A549 (cell line): ENCODE results near the gene MITF. TPM values are rescaled to one million over a fixed set of nuclear protein-coding genes. Genes with fewer than 3 reads are reported as not detected.

Experiments used
- ATAC-seq, 2 experiments: fragments of 200-7000 bp in 1 of 2; fragments of >200 bp in 1 of 2; cut with Nextera tagmentation in 1 of 2; cut with Tn5 transposase in 1 of 2; 3 replicates each; pipeline versions ENCODE4 v1.8.0 to v1.9.1; 2018 to 2020; ENCODE audit warnings: mild to moderate bottlenecking in 1 of 2, moderate library complexity in 1 of 2
- CTCF ChIA-PET: fragments of 300-600 bp; sonication (Branson Sonifier 250); formaldehyde crosslinking; extraction: SDS; loops from one replicate; lab custom pipeline; 2021; ENCODE audit warnings: antibody characterized with exemption, inconsistent platforms; lab: Yijun Ruan, JAX
- POLR2A ChIA-PET: fragments of 350-600 bp; formaldehyde crosslinking; extraction: SDS; loops from one replicate; lab custom pipeline; 2021; ENCODE audit warnings: antibody characterized with exemption, inconsistent platforms; lab: Yijun Ruan, JAX
- DNase-seq, 2 experiments: peaks; one replicate each; pipeline versions ENCODE4 v3.0.0 to v3.0.0-alpha.2; 2011 to 2016; ENCODE audit warnings: low read depth in 1 of 2, low spot score in 1 of 2
- FAIRE-seq: peaks from 2 replicates; lab custom pipeline; 2011; peaks lifted over from hg19 to GRCh38; lab: Jason Lieb, UNC
- H3K27ac ChIP-seq, 2 experiments: fragments of >200 bp; sonication (Bioruptor Twin); formaldehyde crosslinking; 3 replicates each; pipeline ENCODE4 v1.5.1; 2016 to 2017
- H3K4me1 ChIP-seq: fragments of >200 bp; sonication (Bioruptor Twin); formaldehyde crosslinking; 3 replicates; pipeline ENCODE4 v1.6.1; 2016
- H3K4me2 ChIP-seq: fragments of >200 bp; sonication (Bioruptor Twin); formaldehyde crosslinking; 3 replicates; pipeline ENCODE4 v1.6.1; 2016
- H3K4me3 ChIP-seq: fragments of >200 bp; sonication (Bioruptor Twin); formaldehyde crosslinking; 3 replicates; pipeline ENCODE4 v1.5.1; 2016
- H3K9me3 ChIP-seq: fragments of >200 bp; sonication (Bioruptor Twin); formaldehyde crosslinking; 3 replicates; pipeline ENCODE4 v1.6.1; 2016
- CEBPB ChIP-seq, 2 experiments: fragments of >200 bp in 1 of 2; sonication (Bioruptor Twin) in 1 of 2; formaldehyde crosslinking in 1 of 2; IDR thresholded peaks; 2 replicates each; pipeline ENCODE4 v1.6.1; 2012 to 2016
- CHD2 ChIP-seq: fragments of 150-350 bp; IDR thresholded peaks from 2 replicates; pipeline ENCODE4 v1.6.1; 2014; ENCODE audit warnings: low read length; ENCODE audit not compliant: partially characterized antibody
- CHD4 ChIP-seq: fragments of 200-600 bp; sonication (generic); IDR thresholded peaks from 2 replicates; pipeline ENCODE4 v1.6.1; 2016; ENCODE audit warnings: antibody characterized with exemption, mild to moderate bottlenecking, borderline replicate concordance
- EHMT2 ChIP-seq: fragments of 200-600 bp; sonication (generic); IDR thresholded peaks from 2 replicates; pipeline ENCODE4 v1.6.1; 2016; ENCODE audit warnings: antibody characterized with exemption, low read depth, mild to moderate bottlenecking, moderate library complexity
- EP300 ChIP-seq, 2 experiments: fragments of >200 bp; sonication (Bioruptor Twin); formaldehyde crosslinking; IDR thresholded peaks; 2 replicates in 1 of 2; 3 replicates in 1 of 2; pipeline ENCODE4 v1.6.1; 2016 to 2017
- FOSB ChIP-seq: fragments of 250-450 bp; sonication (Bioruptor Pico); IDR thresholded peaks from 2 replicates; pipeline ENCODE4 v1.5.0; 2020; ENCODE audit warnings: mild to moderate bottlenecking, moderate library complexity
- GATA3 ChIP-seq: IDR thresholded peaks from 2 replicates; pipeline ENCODE4 v1.6.1; 2012; ENCODE audit warnings: borderline replicate concordance
- HDAC2 ChIP-seq: fragments of 200-600 bp; sonication (generic); IDR thresholded peaks from 2 replicates; pipeline ENCODE4 v1.6.1; 2016
- HEYL ChIP-seq: fragments of 250-450 bp; sonication (Bioruptor Pico); IDR thresholded peaks from 2 replicates; pipeline ENCODE4 v1.8.0; 2021; ENCODE audit warnings: mild to moderate bottlenecking, moderate library complexity
- HMGXB4 ChIP-seq: fragments of 250-450 bp; sonication (Bioruptor Pico); IDR thresholded peaks from 2 replicates; pipeline ENCODE4 v1.5.0; 2021; ENCODE audit warnings: mild to moderate bottlenecking, moderate library complexity, borderline replicate concordance
- HOXB5 ChIP-seq: fragments of 250-450 bp; sonication (Bioruptor Pico); IDR thresholded peaks from 2 replicates; pipeline ENCODE4 v1.5.0; 2020; ENCODE audit warnings: mild to moderate bottlenecking, moderate library complexity
- JUNB ChIP-seq: fragments of >200 bp; sonication (Bioruptor Twin); formaldehyde crosslinking; IDR thresholded peaks from 2 replicates; pipeline ENCODE4 v1.6.1; 2016
- KDM1A ChIP-seq: fragments of 200-600 bp; sonication (generic); IDR thresholded peaks from 2 replicates; pipeline ENCODE4 v1.6.1; 2016; ENCODE audit warnings: low read depth, mild to moderate bottlenecking
- MAZ ChIP-seq: fragments of 150-350 bp; IDR thresholded peaks from 2 replicates; pipeline ENCODE4 v1.6.1; 2014; ENCODE audit warnings: antibody characterized with exemption, low read depth, low read length, borderline replicate concordance
- NPAS2 ChIP-seq: fragments of 250-450 bp; sonication (Bioruptor Pico); IDR thresholded peaks from 2 replicates; pipeline ENCODE4 v1.8.0; 2022; ENCODE audit warnings: mild to moderate bottlenecking, moderate library complexity, borderline replicate concordance
- RARB ChIP-seq: fragments of 250-450 bp; sonication (Bioruptor Pico); IDR thresholded peaks from 2 replicates; pipeline ENCODE4 v1.8.0; 2021; ENCODE audit warnings: mild to moderate bottlenecking, moderate library complexity
- RCOR1 ChIP-seq: fragments of 150-350 bp; IDR thresholded peaks from 2 replicates; pipeline ENCODE4 v1.6.1; 2014; ENCODE audit warnings: antibody characterized with exemption, low read length, low read depth
- REST ChIP-seq: fragments of 200-600 bp; sonication (generic); IDR thresholded peaks from 2 replicates; pipeline ENCODE4 v1.6.1; 2016; ENCODE audit warnings: antibody characterized with exemption, mild to moderate bottlenecking, moderate library complexity
- RFX5 ChIP-seq: fragments of 450-650 bp; IDR thresholded peaks from 2 replicates; pipeline ENCODE4 v1.7.1; 2014; ENCODE audit warnings: antibody characterized with exemption, mild to moderate bottlenecking, moderate library complexity
- SMC3 ChIP-seq: fragments of >200 bp; sonication (Bioruptor Twin); formaldehyde crosslinking; IDR thresholded peaks from 3 replicates; pipeline ENCODE4 v1.6.1; 2018; ENCODE audit warnings: inconsistent platforms
- SREBF2 ChIP-seq: fragments of 450-650 bp; IDR thresholded peaks from 2 replicates; pipeline ENCODE4 v1.6.1; 2014; ENCODE audit warnings: mild to moderate bottlenecking, moderate library complexity
- TFCP2L1 ChIP-seq: fragments of 250-450 bp; sonication (Bioruptor Pico); IDR thresholded peaks from 2 replicates; pipeline ENCODE4 v1.5.0; 2021; ENCODE audit warnings: mild to moderate bottlenecking
- ZC3H11A ChIP-seq: fragments of 450-650 bp; IDR thresholded peaks from 2 replicates; pipeline ENCODE4 v1.6.1; 2014; ENCODE audit warnings: antibody characterized with exemption, mild to moderate bottlenecking
- ZNF302 ChIP-seq: fragments of 250-450 bp; sonication (Bioruptor Pico); IDR thresholded peaks from 2 replicates; pipeline ENCODE4 v1.9.0; 2021; ENCODE audit warnings: inconsistent platforms, mild to moderate bottlenecking, moderate library complexity
- ZSCAN20 ChIP-seq: fragments of 250-450 bp; sonication (Bioruptor Pico); IDR thresholded peaks from 2 replicates; pipeline ENCODE4 v1.8.0; 2022; ENCODE audit warnings: mild to moderate bottlenecking, moderate library complexity
- WGBS: methylation state at CpG from one replicate; pipeline ENCODE4 v1.1.6; 2017; ENCODE audit errors: missing lambda C conversion rate; 5-methylcytosine and 5-hydroxymethylcytosine counted together
- polyA plus RNA-seq, 4 experiments: library from polyadenylated mRNA; depleted of rRNA in 3 of 4; stranded (reverse); fragments of >200 nt; fragmentation: RNase III in 1 of 4; extraction: RNeasy Plus Mini Kit Qiagen cat#74134 plus additional on column Dnase treatment in 1 of 4; gene quantifications; 2 replicates in 3 of 4; 3 replicates in 1 of 4; pipeline ENCODE4 v1.2.3, GENCODE V29; 2011 to 2017
- TF ChIP-seq, protein P1 (sequence below): IDR thresholded peaks from 2 replicates; pipeline ENCODE4 v1.6.1; 2012; ENCODE audit warnings: low read depth, borderline replicate concordance
- TF ChIP-seq, protein P2 (sequence below): fragments of 450-650 bp; IDR thresholded peaks from 2 replicates; pipeline ENCODE4 v1.6.1; 2014; ENCODE audit warnings: antibody characterized with exemption

MITF gene
- polyA plus RNA-seq, 2 of the 4 experiments (the other 2 are of a cell fraction): 14.3 to 15.9 TPM

GRCh38 chr3:69747511-69748258 lies 8.4 kb downstream of the MITF start:
- Histone ChIP-seq H3K4me1 (peaks cover 12% of the 10 kb centered on the region; the same call in 1 of the 3 replicates), H3K27ac (no peak overlapping the region), H3K4me2 (no peak overlapping the region), H3K4me3 (no peak overlapping the region), H3K9me3 (no peaks in the 10 kb centered on the region)
- ChIA-PET POLR2A (no interaction called here), CTCF (interaction anchor here (1.0 kb wide), 1 partner anchor 10 kb away, joined by 3 read pairs; no protein-coding TSS in a partner anchor)
- no peak for FAIRE-seq
- no peak for TF ChIP-seq RCOR1
- TF ChIP-seq TFCP2L1: no peak
- TF ChIP-seq CHD2: no peak
- TF ChIP-seq ZNF302: no peak
- TF ChIP-seq GATA3: no peak
- no peak for TF ChIP-seq SMC3
- TF ChIP-seq REST: no peak
- TF ChIP-seq HDAC2: no peak
- TF ChIP-seq HOXB5 (CRISPR knock-in tag): no peak
- no peak for TF ChIP-seq KDM1A
- no peak for TF ChIP-seq EP300 (IDR thresholded peaks at IDR 0.05)
- TF ChIP-seq, protein P1, sequence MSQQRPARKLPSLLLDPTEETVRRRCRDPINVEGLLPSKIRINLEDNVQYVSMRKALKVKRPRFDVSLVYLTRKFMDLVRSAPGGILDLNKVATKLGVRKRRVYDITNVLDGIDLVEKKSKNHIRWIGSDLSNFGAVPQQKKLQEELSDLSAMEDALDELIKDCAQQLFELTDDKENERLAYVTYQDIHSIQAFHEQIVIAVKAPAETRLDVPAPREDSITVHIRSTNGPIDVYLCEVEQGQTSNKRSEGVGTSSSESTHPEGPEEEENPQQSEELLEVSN: no peak
- TF ChIP-seq JUNB: no peak
- no peak for TF ChIP-seq MAZ
- TF ChIP-seq, all 56 proteins: peak for 0
- WGBS: 93% methylated on average over 2 of the region's 2 CpGs
- ATAC-seq (no peak), DNase-seq (no peak)

GRCh38 chr3:69748503-69748902 lies 9.2 kb downstream of the MITF start:
- Histone ChIP-seq H3K4me1 (peaks cover 12% of the 10 kb centered on the region; the same call in 1 of the 3 replicates), H3K27ac (no peak overlapping the region), H3K4me3 (no peak overlapping the region), H3K9me3 (peaks cover 6% of the 10 kb centered on the region; the same call in 1 of the 3 replicates), H3K4me2 (no peak overlapping the region)
- TF ChIP-seq EHMT2 (no peak), HMGXB4 (no peak), RARB (CRISPR knock-in tag) (no peak), ZC3H11A (no peak), HEYL (CRISPR knock-in tag) (no peak), NPAS2 (CRISPR knock-in tag) (no peak), SMC3 (no peak), ZSCAN20 (CRISPR knock-in tag) (no peak), REST (no peak), MAZ (no peak), FOSB (CRISPR knock-in tag) (no peak), TFCP2L1 (no peak), CEBPB (IDR thresholded peaks at IDR 0.05) (no peak), GATA3 (no peak), RFX5 (no peak), SREBF2 (no peak), CHD4 (no peak)
- TF ChIP-seq, protein P2, sequence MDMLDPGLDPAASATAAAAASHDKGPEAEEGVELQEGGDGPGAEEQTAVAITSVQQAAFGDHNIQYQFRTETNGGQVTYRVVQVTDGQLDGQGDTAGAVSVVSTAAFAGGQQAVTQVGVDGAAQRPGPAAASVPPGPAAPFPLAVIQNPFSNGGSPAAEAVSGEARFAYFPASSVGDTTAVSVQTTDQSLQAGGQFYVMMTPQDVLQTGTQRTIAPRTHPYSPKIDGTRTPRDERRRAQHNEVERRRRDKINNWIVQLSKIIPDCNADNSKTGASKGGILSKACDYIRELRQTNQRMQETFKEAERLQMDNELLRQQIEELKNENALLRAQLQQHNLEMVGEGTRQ: no peak
- 84% methylated on average over 2 of the region's 2 CpGs for WGBS
- FAIRE-seq (no peak), DNase-seq (no peak), ATAC-seq (no peak)
- ChIA-PET CTCF (interaction anchor here (1.1 kb wide), 1 partner anchor 57 kb away, joined by 3 read pairs; no protein-coding TSS in a partner anchor), POLR2A (no interaction called here)
